ENCODE results near the gene CD4. TPM values are rescaled to one million over a fixed set of nuclear protein-coding genes. Genes with fewer than 3 reads are reported as not detected.

Gene CD4
- total RNA-seq, 1 donor = 1.7 TPM

GRCh38 chr12:6851921-6852650 lies 62.8 kb downstream of the CD4 start, which contains the start of gene USP5:
Gene USP5, plus strand, starts transcription at chr12:6852150. Its CDS starts 30 bp downstream, at chr12:6852180.
- peak; percentile 100 for DNase-seq (ENCODE audit: low read depth)
- no peak for TF ChIP-seq CTCF (IDR thresholded peaks at IDR 0.05; ENCODE audit: insufficient read depth, low read depth, low read length)
- peak within 1 kb of the TSS; percentile 75 for H3K4me3 ChIP-seq (ENCODE audit: low read depth, low read length)

GRCh38 chr12:6852651-6853354 lies 63.5 kb downstream of the CD4 start:
- peak; percentile 72 for DNase-seq (ENCODE audit: low read depth)
- peak overlapping the region; percentile 75 for H3K4me3 ChIP-seq (ENCODE audit: low read depth, low read length)
- TF ChIP-seq CTCF (IDR thresholded peaks at IDR 0.05; ENCODE audit: insufficient read depth, low read depth, low read length) = no peak

- TF ChIP-seq CTCF (IDR thresholded peaks at IDR 0.05; ENCODE audit: insufficient read depth, low read depth, low read length) = no peak
- no peak overlapping the region for H3K4me3 ChIP-seq (ENCODE audit: low read depth, low read length)
- DNase-seq (ENCODE audit: low read depth) = no peak
Measured at GRCh38 chr12:6853626-6854025, 64.3 kb downstream of the CD4 start.

GRCh38 chr12:6854036-6854435 lies 64.7 kb downstream of the CD4 start:
- TF ChIP-seq CTCF (IDR thresholded peaks at IDR 0.05; ENCODE audit: insufficient read depth, low read depth, low read length) = no peak
- H3K4me3 ChIP-seq (ENCODE audit: low read depth, low read length) = no peak overlapping the region
- DNase-seq (ENCODE audit: low read depth) = no peak

- TF ChIP-seq CTCF (IDR thresholded peaks at IDR 0.05; ENCODE audit: insufficient read depth, low read depth, low read length) = no peak
- H3K4me3 ChIP-seq (ENCODE audit: low read depth, low read length) = no peak overlapping the region
- DNase-seq (ENCODE audit: low read depth) = no peak
Measured at GRCh38 chr12:6855322-6855721, 66.0 kb downstream of the CD4 start.

- no peak for TF ChIP-seq CTCF (IDR thresholded peaks at IDR 0.05; ENCODE audit: insufficient read depth, low read depth, low read length)
- H3K4me3 ChIP-seq (ENCODE audit: low read depth, low read length) = no peak overlapping the region
- no peak for DNase-seq (ENCODE audit: low read depth)
Measured at GRCh38 chr12:6858799-6859198, 69.5 kb downstream of the CD4 start.
